Measurements from ENCODE around the gene ZNG1F. TPM values are rescaled to one million over a fixed set of nuclear protein-coding genes. Genes with fewer than 3 reads are reported as not detected.
A peak's percentile ranks its signal among the peaks of the same experiment; 100 is the strongest.
"Not testable (repeated sequence)": the region's sequence is repeated elsewhere in the genome, so short reads cannot be mapped to it uniquely, and the experiment has no call there.

The ZNG1F gene
- polyA plus RNA-seq, 1 donor from 2014 or later: 6.3 TPM

GRCh38 chr9:41126746-41127446, 62.2 kb downstream of the ZNG1F start:
- H3K9me3 Mint-ChIP-seq, H3K36me3 Mint-ChIP-seq, H3K4me1 Mint-ChIP-seq, H3K27me3 Mint-ChIP-seq, H3K27ac Mint-ChIP-seq: not testable (repeated sequence)
- H3K4me3 Mint-ChIP-seq: peak overlapping the region in 1 of 4 donors; percentile 71

GRCh38 chr9:41125936-41126335, 63.2 kb downstream of the ZNG1F start:
- H3K36me3 Mint-ChIP-seq, H3K4me1 Mint-ChIP-seq, H3K9me3 Mint-ChIP-seq, H3K4me3 Mint-ChIP-seq, H3K27me3 Mint-ChIP-seq, H3K27ac Mint-ChIP-seq: not testable (repeated sequence)

GRCh38 chr9:41125109-41125658, 63.9 kb downstream of the ZNG1F start:
- not testable (repeated sequence) for H3K4me3 Mint-ChIP-seq, H3K27ac Mint-ChIP-seq, H3K36me3 Mint-ChIP-seq, H3K4me1 Mint-ChIP-seq, H3K9me3 Mint-ChIP-seq, H3K27me3 Mint-ChIP-seq

GRCh38 chr9:41124250-41125108, 64.6 kb downstream of the ZNG1F start:
- not testable (repeated sequence) for H3K27ac Mint-ChIP-seq, H3K4me1 Mint-ChIP-seq, H3K9me3 Mint-ChIP-seq, H3K36me3 Mint-ChIP-seq, H3K27me3 Mint-ChIP-seq, H3K4me3 Mint-ChIP-seq

- H3K27ac Mint-ChIP-seq, H3K36me3 Mint-ChIP-seq, H3K4me3 Mint-ChIP-seq, H3K27me3 Mint-ChIP-seq, H3K4me1 Mint-ChIP-seq, H3K9me3 Mint-ChIP-seq: not testable (repeated sequence)
Measured at GRCh38 chr9:41123812-41124211, 65.3 kb downstream of the ZNG1F start.

- H3K4me1 Mint-ChIP-seq, H3K27ac Mint-ChIP-seq, H3K9me3 Mint-ChIP-seq, H3K27me3 Mint-ChIP-seq, H3K4me3 Mint-ChIP-seq, H3K36me3 Mint-ChIP-seq: not testable (repeated sequence)
Measured at GRCh38 chr9:41123396-41123795, 65.7 kb downstream of the ZNG1F start.

GRCh38 chr9:41120696-41121095, 68.4 kb downstream of the ZNG1F start:
- H3K27ac Mint-ChIP-seq, H3K4me1 Mint-ChIP-seq, H3K4me3 Mint-ChIP-seq, H3K27me3 Mint-ChIP-seq, H3K36me3 Mint-ChIP-seq, H3K9me3 Mint-ChIP-seq: not testable (repeated sequence)

- H3K36me3 Mint-ChIP-seq, H3K9me3 Mint-ChIP-seq, H3K4me3 Mint-ChIP-seq: not testable (repeated sequence)
Measured at GRCh38 chr9:41119719-41120118, 69.4 kb downstream of the ZNG1F start.

GRCh38 chr9:41119311-41119710, 69.8 kb downstream of the ZNG1F start:
- H3K27me3 Mint-ChIP-seq, H3K4me3 Mint-ChIP-seq, H3K4me1 Mint-ChIP-seq, H3K27ac Mint-ChIP-seq, H3K36me3 Mint-ChIP-seq, H3K9me3 Mint-ChIP-seq: not testable (repeated sequence)

More at GRCh38 chr9:41119719-41120118, 69.4 kb downstream of the ZNG1F start:
- H3K4me1 Mint-ChIP-seq, H3K27ac Mint-ChIP-seq, H3K27me3 Mint-ChIP-seq: not testable (repeated sequence)

GRCh38 chr9:41113348-41113747, 75.8 kb downstream of the ZNG1F start:
- H3K9me3 Mint-ChIP-seq, H3K4me1 Mint-ChIP-seq, H3K36me3 Mint-ChIP-seq, H3K4me3 Mint-ChIP-seq, H3K27me3 Mint-ChIP-seq, H3K27ac Mint-ChIP-seq: not testable (repeated sequence)

- H3K4me3 Mint-ChIP-seq, H3K27me3 Mint-ChIP-seq, H3K9me3 Mint-ChIP-seq, H3K27ac Mint-ChIP-seq, H3K36me3 Mint-ChIP-seq, H3K4me1 Mint-ChIP-seq: not testable (repeated sequence)
Measured at GRCh38 chr9:41111414-41111813, 77.7 kb downstream of the ZNG1F start.

GRCh38 chr9:41110913-41111312, 78.2 kb downstream of the ZNG1F start:
- H3K36me3 Mint-ChIP-seq, H3K9me3 Mint-ChIP-seq, H3K27me3 Mint-ChIP-seq, H3K4me1 Mint-ChIP-seq, H3K27ac Mint-ChIP-seq, H3K4me3 Mint-ChIP-seq: not testable (repeated sequence)

- H3K36me3 Mint-ChIP-seq, H3K9me3 Mint-ChIP-seq, H3K27me3 Mint-ChIP-seq, H3K4me3 Mint-ChIP-seq, H3K4me1 Mint-ChIP-seq, H3K27ac Mint-ChIP-seq: not testable (repeated sequence)
Measured at GRCh38 chr9:41109253-41109652, 79.9 kb downstream of the ZNG1F start.

- not testable (repeated sequence) for H3K9me3 Mint-ChIP-seq, H3K27ac Mint-ChIP-seq, H3K4me3 Mint-ChIP-seq, H3K4me1 Mint-ChIP-seq, H3K36me3 Mint-ChIP-seq, H3K27me3 Mint-ChIP-seq
Measured at GRCh38 chr9:41108816-41109215, 80.3 kb downstream of the ZNG1F start.

GRCh38 chr9:41106472-41107116, 82.5 kb downstream of the ZNG1F start:
- not testable (repeated sequence) for H3K4me1 Mint-ChIP-seq, H3K4me3 Mint-ChIP-seq, H3K27ac Mint-ChIP-seq, H3K36me3 Mint-ChIP-seq, H3K27me3 Mint-ChIP-seq, H3K9me3 Mint-ChIP-seq
